Subcutaneous abdominal adipose tissue (tissue), 5 donors: Measurements from ENCODE around the gene CDC42.

Experiments used
- H3K27ac ChIP-seq: one replicate; pipeline ENCODE4 v1.7.0; 2013; ENCODE audit warnings: low read depth, mild to moderate bottlenecking, inconsistent platforms, low read length, moderate library complexity
- H3K27me3 ChIP-seq, 5 donors: one replicate each; pipeline ENCODE4 v1.7.0; 2013; ENCODE audit warnings: low read length in 5 of 5, inconsistent platforms in 1 of 5; ENCODE audit not compliant: control insufficient read depth in 5 of 5, insufficient read depth in 4 of 5
- H3K36me3 ChIP-seq, 5 donors: one replicate each; pipeline ENCODE4 v1.7.0; 2013; ENCODE audit warnings: low read length in 5 of 5; ENCODE audit not compliant: control insufficient read depth in 5 of 5, insufficient read depth in 5 of 5
- H3K4me1 ChIP-seq, 5 donors: one replicate each; pipeline ENCODE4 v1.7.0; 2013; ENCODE audit warnings: low read length in 5 of 5, mild to moderate bottlenecking in 3 of 5, moderate library complexity in 1 of 5; ENCODE audit not compliant: control insufficient read depth in 5 of 5, insufficient read depth in 5 of 5
- H3K4me3 ChIP-seq, 5 donors: one replicate each; pipeline ENCODE4 v1.7.0; 2013; ENCODE audit warnings: low read length in 5 of 5, low read depth in 1 of 5
- H3K9ac ChIP-seq, 5 donors: one replicate each; pipeline ENCODE4 v1.7.0; 2013; ENCODE audit warnings: low read length in 5 of 5, mild to moderate bottlenecking in 4 of 5, moderate library complexity in 3 of 5
- H3K9me3 ChIP-seq, 5 donors: one replicate each; pipeline ENCODE4 v1.7.0; 2013; ENCODE audit warnings: low read length in 5 of 5; ENCODE audit not compliant: control insufficient read depth in 5 of 5
- donor health status: healthy.
- donor health status: healthy.
- donor health status: healthy.
- donor health status: healthy.
- donor health status: healthy.

Gene CDC42

DNA sequence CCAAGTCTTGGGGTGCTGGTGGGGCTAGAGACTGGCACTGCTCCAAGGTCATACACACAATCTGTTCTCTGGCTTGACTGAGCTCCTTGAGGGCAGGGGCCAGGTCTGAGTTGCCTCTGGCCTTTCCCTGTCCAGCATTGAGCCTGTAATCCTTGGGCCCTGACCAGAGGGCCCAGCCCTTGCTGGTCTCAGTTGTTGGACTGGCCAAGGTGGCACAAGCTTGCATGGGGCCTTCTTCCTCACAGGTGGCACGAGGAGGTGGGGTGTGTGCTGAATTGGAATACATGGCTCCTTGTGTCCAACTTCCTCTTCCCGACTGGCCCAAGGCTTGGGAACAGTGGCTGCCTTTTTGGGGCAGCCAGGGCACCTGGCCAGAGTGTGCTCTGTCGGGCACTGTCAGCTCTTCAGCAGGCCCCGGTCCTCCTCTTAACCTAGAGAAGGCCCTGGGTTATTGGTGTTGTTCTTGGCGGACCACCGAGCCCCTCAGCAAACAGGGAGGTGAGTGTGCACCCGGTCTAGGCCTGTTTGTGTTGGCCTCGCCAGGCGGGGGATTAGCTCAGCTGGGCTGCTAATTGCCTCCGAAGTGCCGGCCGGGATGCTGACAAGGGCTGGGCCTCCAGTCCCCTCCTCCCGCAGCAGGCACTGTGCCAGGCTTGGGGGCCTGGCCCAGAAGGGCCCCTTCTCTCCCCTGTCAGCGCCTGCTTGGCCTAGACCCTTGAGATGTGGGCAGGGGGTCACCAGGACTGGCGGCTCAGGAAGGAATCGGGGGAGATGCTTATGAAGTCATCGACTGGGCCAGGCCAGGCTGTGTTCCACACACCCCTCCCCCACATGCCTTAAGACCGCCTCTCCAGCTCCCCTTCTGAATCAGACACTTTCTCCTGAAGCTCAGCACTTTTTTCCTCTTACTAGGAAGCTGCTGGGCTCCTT is 61.8 kb downstream of the CDC42 start:
- peaks cover 0 to 8% (median 7%) of the 10 kb centered on the region in 5 donors for H3K4me1 ChIP-seq
- H3K4me3 ChIP-seq = no peak overlapping the region
- H3K9ac ChIP-seq = peak overlapping the region in 1 of 5 donors; percentile 34
- H3K27me3 ChIP-seq = no peaks in the 10 kb centered on the region
- peaks cover 3 to 72% (median 45%) of the 10 kb centered on the region in 5 donors for H3K36me3 ChIP-seq
- H3K9me3 ChIP-seq = no peaks in the 10 kb centered on the region
- no peak overlapping the region for H3K27ac ChIP-seq

DNA sequence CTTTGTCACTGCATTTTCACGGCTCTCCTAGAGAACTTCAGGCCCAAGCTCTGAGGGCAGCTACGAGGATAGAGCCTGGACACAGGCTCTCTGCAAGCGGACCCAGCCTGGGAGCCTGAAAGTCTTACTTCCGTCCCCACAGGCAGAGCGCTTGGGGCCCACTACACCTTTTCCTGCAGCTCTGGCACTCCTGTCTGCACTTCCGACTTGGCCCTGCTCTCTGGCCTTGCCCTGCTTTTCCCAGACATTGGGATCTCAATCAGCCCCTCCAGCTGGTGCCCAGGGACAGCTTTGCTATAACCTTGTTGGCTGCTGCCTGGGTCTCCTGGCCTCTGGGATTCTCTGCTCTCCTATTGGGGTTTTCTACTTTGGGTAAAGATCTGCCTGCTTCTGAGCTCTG is 62.8 kb downstream of the CDC42 start:
- H3K4me1 ChIP-seq = peaks cover 0 to 8% (median 7%) of the 10 kb centered on the region in 5 donors
- H3K4me3 ChIP-seq = no peak overlapping the region
- H3K27me3 ChIP-seq = no peaks in the 10 kb centered on the region
- peaks cover 3 to 78% (median 50%) of the 10 kb centered on the region in 5 donors for H3K36me3 ChIP-seq
- no peak overlapping the region for H3K9ac ChIP-seq
- no peaks in the 10 kb centered on the region for H3K9me3 ChIP-seq
- no peak overlapping the region for H3K27ac ChIP-seq

DNA sequence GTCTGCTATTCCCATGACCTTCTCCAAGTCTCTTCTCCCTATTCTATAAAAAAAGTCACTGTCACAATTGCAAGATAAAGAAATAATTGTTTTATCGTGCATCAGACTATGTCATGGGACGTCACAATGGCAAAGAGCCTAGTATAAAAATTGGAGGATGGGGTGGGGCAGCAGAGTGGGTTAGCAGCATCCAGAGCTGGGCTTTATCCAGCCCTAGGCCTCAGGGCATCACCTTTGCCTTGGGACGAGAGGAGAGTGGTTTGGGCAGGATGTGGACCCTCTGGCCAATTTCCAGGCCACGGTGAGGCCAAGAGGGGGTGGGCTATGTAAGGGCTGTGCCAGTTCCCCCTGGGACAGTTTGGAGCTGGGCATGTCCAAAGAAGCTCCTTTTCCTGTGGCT is 64.7 kb downstream of the CDC42 start:
- no peak overlapping the region for H3K4me3 ChIP-seq
- peaks cover 0 to 8% (median 7%) of the 10 kb centered on the region in 5 donors for H3K4me1 ChIP-seq
- H3K9me3 ChIP-seq = no peaks in the 10 kb centered on the region
- peaks cover 3 to 77% (median 43%) of the 10 kb centered on the region in 5 donors for H3K36me3 ChIP-seq
- H3K9ac ChIP-seq = peak overlapping the region in 1 of 5 donors; percentile 12
- no peaks in the 10 kb centered on the region for H3K27me3 ChIP-seq
- no peak overlapping the region for H3K27ac ChIP-seq

DNA sequence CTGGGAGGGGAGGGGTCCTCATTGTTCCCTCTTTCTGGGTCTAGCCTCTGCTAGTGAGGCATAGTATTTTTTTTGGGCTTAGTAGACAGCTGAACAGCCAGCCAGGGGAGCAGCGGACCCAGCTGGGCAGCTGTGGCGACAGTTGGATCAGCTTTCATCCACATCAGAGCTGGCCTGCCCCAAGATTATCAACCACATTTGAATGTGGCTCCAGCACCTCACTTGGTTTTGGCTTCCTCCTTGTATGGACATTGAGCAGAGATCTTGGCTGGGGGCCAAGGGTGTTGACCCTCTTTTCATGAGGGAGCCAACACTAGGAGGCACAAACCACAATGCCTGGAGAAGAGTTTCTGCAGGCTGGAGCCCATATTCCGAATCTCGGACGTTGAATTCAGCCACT is 65.3 kb downstream of the CDC42 start:
- H3K4me3 ChIP-seq = no peak overlapping the region
- H3K27me3 ChIP-seq = no peaks in the 10 kb centered on the region
- H3K9me3 ChIP-seq = no peaks in the 10 kb centered on the region
- peaks cover 3 to 71% (median 36%) of the 10 kb centered on the region in 5 donors for H3K36me3 ChIP-seq
- H3K27ac ChIP-seq = no peak overlapping the region
- no peak overlapping the region for H3K9ac ChIP-seq
- peaks cover 0 to 10% (median 7%) of the 10 kb centered on the region in 5 donors for H3K4me1 ChIP-seq

DNA sequence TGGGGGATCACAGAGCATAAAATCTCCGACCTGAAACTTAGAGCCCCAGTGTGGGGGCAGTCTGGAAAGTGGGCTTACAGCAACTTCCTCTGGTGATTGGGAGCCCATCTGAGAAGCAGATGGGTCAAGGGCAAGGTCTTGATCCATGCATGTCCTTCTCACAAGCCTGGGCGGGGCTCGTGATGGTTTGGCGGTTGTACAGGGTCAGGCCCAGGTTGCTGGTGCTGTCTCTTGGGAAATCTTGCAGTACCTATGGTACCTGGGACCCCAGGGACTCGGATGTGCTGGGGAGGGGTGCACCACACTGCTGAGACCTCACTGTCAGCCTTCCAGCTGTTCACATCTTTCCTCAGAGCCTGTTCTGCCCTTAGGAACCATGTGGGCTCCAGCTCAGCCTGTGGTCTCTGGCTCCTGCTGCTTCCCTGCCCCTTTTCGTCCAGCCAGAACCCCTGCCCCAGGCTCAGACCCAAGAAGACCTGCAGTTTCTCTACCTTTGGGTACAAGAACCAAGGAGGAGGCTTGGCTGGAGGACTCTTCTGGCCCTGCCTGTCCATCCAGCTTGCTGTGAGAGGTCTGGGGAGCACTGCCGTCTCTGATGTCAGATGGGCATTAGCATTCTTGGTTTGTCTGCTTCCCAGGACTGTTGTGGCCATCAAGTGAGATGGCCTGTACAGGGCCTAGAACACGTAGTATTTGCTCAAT is 65.9 kb downstream of the CDC42 start:
- Histone ChIP-seq H3K27ac (no peak overlapping the region), H3K9ac (no peak overlapping the region), H3K4me1 (peaks cover 0 to 10% (median 7%) of the 10 kb centered on the region in 5 donors), H3K9me3 (no peaks in the 10 kb centered on the region), H3K27me3 (no peaks in the 10 kb centered on the region), H3K36me3 (peaks cover 0 to 66% (median 33%) of the 10 kb centered on the region in 5 donors), H3K4me3 (no peak overlapping the region)

DNA sequence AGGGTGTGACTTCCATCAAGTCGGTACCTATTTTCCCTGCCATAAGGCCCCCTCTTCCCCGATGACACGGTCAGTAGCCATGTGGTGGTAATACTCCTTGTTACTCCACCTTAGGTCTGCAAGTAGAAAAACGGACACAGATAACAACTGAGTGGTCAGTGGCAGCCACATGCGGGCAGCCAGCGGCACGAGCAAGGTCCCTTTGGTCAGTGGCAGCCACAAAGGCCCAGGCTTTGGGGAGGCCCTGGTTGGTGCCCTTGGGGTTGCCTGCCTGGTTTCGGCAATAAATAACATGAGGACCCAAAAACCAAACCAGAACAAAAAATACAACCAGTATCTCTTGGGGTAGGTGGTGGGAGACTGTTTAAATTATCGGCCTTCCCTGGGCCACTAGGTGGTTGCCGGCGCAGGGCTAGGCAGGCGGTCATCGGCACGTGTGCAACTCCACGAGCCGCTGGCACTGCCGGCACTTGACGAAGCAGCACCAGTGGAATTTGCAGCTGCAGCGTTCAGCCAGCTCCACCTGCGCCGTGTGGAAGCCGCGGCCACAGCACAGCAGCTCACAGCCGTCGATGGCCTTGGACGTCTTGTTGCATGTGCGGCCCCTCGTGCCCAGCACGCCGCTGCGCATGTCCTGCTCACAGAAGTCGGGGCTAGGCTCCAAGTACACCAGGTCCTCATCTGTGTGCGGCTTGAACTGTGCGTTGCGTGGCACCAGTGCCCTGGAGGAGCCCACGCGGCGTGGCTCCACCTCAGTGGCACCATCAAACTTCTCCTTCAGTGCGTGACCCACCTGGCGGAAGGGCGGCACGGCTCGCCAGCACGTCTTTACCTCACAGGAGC is 67.3 kb downstream of the CDC42 start:
- no peaks in the 10 kb centered on the region for H3K27me3 ChIP-seq
- no peak overlapping the region for H3K4me3 ChIP-seq
- H3K9ac ChIP-seq = no peak overlapping the region
- peaks cover 0 to 7% (median 0%) of the 10 kb centered on the region in 5 donors for H3K4me1 ChIP-seq
- no peak overlapping the region for H3K27ac ChIP-seq
- no peaks in the 10 kb centered on the region for H3K9me3 ChIP-seq
- peaks cover 0 to 55% (median 27%) of the 10 kb centered on the region in 5 donors for H3K36me3 ChIP-seq

DNA sequence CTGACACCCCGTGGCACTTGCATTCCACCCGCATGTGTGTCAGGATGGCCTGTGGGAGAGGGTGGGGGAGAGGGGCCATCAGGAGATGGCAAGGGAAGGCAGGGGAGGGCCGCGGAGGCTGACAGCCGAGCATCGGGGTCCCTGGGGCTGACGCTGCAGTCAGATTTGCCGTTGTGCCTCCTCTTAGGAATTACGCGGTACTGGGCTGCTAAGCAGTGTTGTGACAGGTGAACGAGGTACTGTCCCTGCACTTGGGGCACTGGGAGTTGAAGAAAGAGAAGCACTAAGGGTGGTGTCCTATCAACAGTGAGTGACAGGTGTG is 67.9 kb downstream of the CDC42 start:
- H3K9me3 ChIP-seq = no peaks in the 10 kb centered on the region
- no peaks in the 10 kb centered on the region for H3K27me3 ChIP-seq
- no peak overlapping the region for H3K9ac ChIP-seq
- H3K4me1 ChIP-seq = peaks cover 0 to 7% (median 0%) of the 10 kb centered on the region in 5 donors
- no peak overlapping the region for H3K27ac ChIP-seq
- H3K36me3 ChIP-seq = peaks cover 0 to 49% (median 25%) of the 10 kb centered on the region in 5 donors
- no peak overlapping the region for H3K4me3 ChIP-seq

DNA sequence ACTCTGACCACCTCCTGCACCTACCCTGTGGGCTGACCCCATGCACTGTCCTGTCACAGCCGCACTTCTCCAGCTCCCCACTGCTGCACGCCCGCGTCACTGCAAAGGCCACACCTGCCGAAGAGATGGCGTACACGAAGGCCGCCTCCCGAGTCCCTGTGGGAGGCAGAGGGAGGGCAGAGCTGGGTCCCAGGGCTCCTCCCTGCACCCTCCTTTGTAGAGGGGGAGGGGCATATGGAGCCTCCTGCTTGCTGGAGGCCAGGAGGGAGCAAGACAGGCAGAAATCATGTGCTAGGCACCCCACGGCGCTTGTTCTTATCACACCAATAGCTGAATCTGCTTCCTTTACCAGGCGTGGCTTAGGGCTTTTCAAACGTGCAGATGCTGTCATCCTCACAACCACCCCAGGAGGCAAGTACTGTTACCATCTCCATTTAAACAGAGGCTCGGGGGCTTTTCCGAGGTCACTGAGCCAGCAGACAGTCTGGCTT is 69.0 kb downstream of the CDC42 start:
- H3K36me3 ChIP-seq = peaks cover 0 to 44% (median 25%) of the 10 kb centered on the region in 5 donors
- no peak overlapping the region for H3K9ac ChIP-seq

DNA sequence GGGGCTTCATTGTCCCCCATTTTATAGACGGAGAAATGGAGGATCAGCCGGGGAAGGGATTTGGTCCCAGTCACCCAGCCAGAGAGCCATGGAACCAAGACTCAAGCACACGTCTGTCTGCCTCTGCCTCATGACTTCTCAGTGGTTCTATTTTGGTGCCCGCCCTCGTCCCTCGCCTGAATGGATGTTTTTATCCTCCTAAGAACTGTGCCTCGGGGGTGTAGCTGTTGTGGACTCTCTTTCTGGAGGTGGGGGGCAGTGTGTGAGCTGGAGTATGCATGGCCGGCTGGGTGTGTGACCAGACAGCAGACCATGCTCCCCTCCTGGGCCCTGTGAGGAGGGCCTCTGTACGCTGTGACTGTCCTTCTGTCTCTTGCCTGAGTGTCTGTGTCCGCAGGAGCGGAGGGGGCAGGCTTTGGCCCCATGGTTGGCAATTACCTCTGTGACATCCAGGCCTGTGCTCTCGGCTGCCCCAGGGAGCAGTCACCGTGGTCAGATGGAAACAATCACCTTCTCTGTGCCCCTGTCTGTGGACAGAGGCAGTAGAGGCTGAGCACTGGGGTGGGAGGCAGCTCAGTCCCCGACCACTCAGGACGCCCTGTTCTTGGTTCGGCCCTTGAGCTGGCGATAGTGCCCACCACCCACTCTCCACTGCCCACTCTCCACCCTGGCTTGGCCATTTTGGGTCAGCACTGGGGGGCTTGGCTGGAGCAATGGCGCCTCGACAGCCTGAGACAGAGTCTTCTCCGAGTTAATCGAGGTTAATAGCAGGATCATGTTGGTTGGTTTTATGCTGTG is 70.0 kb downstream of the CDC42 start:
- H3K9ac ChIP-seq = no peak overlapping the region
- H3K4me1 ChIP-seq = peaks cover 0 to 7% (median 0%) of the 10 kb centered on the region in 5 donors
- H3K9me3 ChIP-seq = no peaks in the 10 kb centered on the region
- no peaks in the 10 kb centered on the region for H3K27me3 ChIP-seq
- no peak overlapping the region for H3K27ac ChIP-seq
- no peak overlapping the region for H3K4me3 ChIP-seq
- H3K36me3 ChIP-seq = peaks cover 0 to 40% (median 25%) of the 10 kb centered on the region in 5 donors

More for the DNA sequence above, 69.0 kb downstream of the CDC42 start:
- Histone ChIP-seq H3K4me3 (no peak overlapping the region), H3K9me3 (no peaks in the 10 kb centered on the region), H3K4me1 (peaks cover 0 to 7% (median 0%) of the 10 kb centered on the region in 5 donors), H3K27ac (no peak overlapping the region), H3K27me3 (no peaks in the 10 kb centered on the region)
